Left lung (tissue), 10 donors: Measurements from ENCODE around the gene NOS1. TPM values are rescaled to one million over a fixed set of nuclear protein-coding genes. Genes with fewer than 3 reads are reported as not detected.
"Not testable (repeated sequence)": the region's sequence is repeated elsewhere in the genome, so short reads cannot be mapped to it uniquely, and the experiment has no call there.

Experiments used
- ATAC-seq: fragments of 200-7000 bp; cut with Tn5 transposase; one replicate; pipeline ENCODE4 v1.9.1; 2020; ENCODE audit warnings: moderate library complexity
- DNase-seq, 4 donors: peaks; one replicate each; pipeline ENCODE4 v3.0.0-alpha.2; 2013 to 2020
- H3K27ac ChIP-seq, 2 donors: fragments of 200-600 bp; sonication (generic) in 1 of 2; one replicate each; pipeline versions ENCODE4 v1.5.0 to v1.8.0; 2020 to 2021
- H3K27me3 ChIP-seq, 2 donors: fragments of 200-600 bp; sonication (generic) in 1 of 2; one replicate each; pipeline versions ENCODE4 v1.5.0 to v1.8.0; 2020 to 2021
- H3K36me3 ChIP-seq, 2 donors: fragments of 200-600 bp; sonication (generic) in 1 of 2; one replicate each; pipeline versions ENCODE4 v1.5.0 to v1.8.0; 2020 to 2021
- H3K4me1 ChIP-seq, 2 donors: fragments of 200-600 bp; one replicate each; pipeline ENCODE4 v1.8.0; 2021
- H3K4me3 ChIP-seq, 2 donors: fragments of 200-600 bp; sonication (generic) in 1 of 2; one replicate each; pipeline versions ENCODE4 v1.5.0 to v1.8.0; 2020 to 2021; ENCODE audit warnings: mild to moderate bottlenecking in 1 of 2
- H3K9me3 ChIP-seq, 2 donors: fragments of 200-600 bp; sonication (generic) in 1 of 2; one replicate each; pipeline versions ENCODE4 v1.5.0 to v1.8.0; 2020 to 2021
- intact Hi-C, 2 donors: fragments of 100-400 bp; cut with DNase I; formaldehyde crosslinking; loops; one replicate each; pipeline versions ENCODE4 v1.11.2 to v1.14.2; 2022
- polyA plus RNA-seq, 6 donors: library from polyadenylated mRNA; unstranded; fragments of 120-200 nt; gene quantifications; one replicate each; pipeline ENCODE4 v1.2.1, GENCODE V29; 2013; ENCODE audit not compliant: insufficient read length in 6 of 6
- total RNA-seq, 2 donors: library from RNA; stranded (reverse); fragmentation: NEBNext Ultra II Directional; extraction: Animal tissue kit (Norgen Biotek cat#: 25700); gene quantifications; one replicate each; pipeline ENCODE4 v1.2.1, GENCODE V29; 2021
- TF ChIP-seq, protein P1 (sequence below), 2 donors: fragments of 200-600 bp; sonication (generic) in 1 of 2; IDR thresholded peaks; one replicate each; pipeline versions ENCODE4 v1.5.0 to v1.8.0; 2021; ENCODE audit warnings: antibody characterized with exemption in 2 of 2
- donor health status: DM: no; HTN: yes; CAD: no.
- donor health status: DM: no; HTN: no; CAD: no.

NOS1 gene
- total and polyA plus RNA-seq, 8 donors = 0.11 to 2.4 (median 0.35) TPM

GRCh38 chr12:117231750-117232149, 129.7 kb downstream of the NOS1 start:
- Histone ChIP-seq H3K36me3 (no peaks in the 10 kb centered on the region), H3K27ac (no peak overlapping the region), H3K4me1 (no peaks in the 10 kb centered on the region), H3K27me3 (peaks cover 0 to 41% of the 10 kb centered on the region in 2 donors), H3K4me3 (no peak overlapping the region), H3K9me3 (no peaks in the 10 kb centered on the region)
- TF ChIP-seq, protein P1, sequence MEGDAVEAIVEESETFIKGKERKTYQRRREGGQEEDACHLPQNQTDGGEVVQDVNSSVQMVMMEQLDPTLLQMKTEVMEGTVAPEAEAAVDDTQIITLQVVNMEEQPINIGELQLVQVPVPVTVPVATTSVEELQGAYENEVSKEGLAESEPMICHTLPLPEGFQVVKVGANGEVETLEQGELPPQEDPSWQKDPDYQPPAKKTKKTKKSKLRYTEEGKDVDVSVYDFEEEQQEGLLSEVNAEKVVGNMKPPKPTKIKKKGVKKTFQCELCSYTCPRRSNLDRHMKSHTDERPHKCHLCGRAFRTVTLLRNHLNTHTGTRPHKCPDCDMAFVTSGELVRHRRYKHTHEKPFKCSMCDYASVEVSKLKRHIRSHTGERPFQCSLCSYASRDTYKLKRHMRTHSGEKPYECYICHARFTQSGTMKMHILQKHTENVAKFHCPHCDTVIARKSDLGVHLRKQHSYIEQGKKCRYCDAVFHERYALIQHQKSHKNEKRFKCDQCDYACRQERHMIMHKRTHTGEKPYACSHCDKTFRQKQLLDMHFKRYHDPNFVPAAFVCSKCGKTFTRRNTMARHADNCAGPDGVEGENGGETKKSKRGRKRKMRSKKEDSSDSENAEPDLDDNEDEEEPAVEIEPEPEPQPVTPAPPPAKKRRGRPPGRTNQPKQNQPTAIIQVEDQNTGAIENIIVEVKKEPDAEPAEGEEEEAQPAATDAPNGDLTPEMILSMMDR (IDR thresholded peaks at IDR 0.05) = no peak
- no peak for DNase-seq
- no peak for ATAC-seq
- intact Hi-C loops = no loop called here

- no peaks in the 10 kb centered on the region for H3K9me3 ChIP-seq
- intact Hi-C loops = no loop called here
- no peak overlapping the region for H3K4me3 ChIP-seq
- no peak for DNase-seq
- peak; percentile 31 for ATAC-seq
- TF ChIP-seq, protein P1 (IDR thresholded peaks at IDR 0.05) = no peak
- peaks cover 0 to 25% of the 10 kb centered on the region in 2 donors for H3K27me3 ChIP-seq
- H3K36me3 ChIP-seq = no peaks in the 10 kb centered on the region
- H3K4me1 ChIP-seq = no peaks in the 10 kb centered on the region
- H3K27ac ChIP-seq = no peak overlapping the region
Observed at GRCh38 chr12:117228239-117228638, 133.2 kb downstream of the NOS1 start.

DNA sequence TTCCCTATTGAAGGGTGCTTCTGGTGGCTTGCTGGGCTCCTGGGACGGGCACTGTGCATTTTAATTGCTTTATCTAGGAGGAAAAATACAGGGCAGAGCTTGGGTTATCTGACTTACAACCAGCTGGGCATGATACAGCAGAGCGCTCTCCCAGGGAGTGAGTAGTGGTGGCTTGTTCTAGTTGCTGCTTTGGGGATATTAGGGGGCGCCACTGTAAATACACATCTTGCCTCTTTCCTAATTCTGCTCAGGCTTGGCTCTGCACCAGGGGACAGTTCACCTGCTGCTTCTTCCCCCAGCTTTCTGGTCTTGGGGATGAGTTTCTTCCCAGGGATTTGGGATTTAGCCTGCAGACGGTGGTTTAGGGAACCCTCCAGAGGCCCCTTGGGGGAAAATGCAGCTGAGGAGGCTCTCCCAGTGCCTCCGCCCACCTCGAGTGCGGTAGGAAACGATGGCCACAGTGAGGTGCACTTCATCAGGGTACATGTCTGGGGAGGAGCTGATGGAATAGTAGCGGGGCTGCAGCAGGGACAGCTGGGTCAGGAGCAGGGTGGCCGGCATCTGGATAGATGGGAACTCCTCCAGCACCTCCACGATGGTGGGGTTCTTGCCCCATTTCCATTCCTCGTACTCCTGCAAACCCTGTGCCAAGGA, 134.3 kb downstream of the NOS1 start:
- no peak for ATAC-seq
- TF ChIP-seq, protein P1 (IDR thresholded peaks at IDR 0.05) = no peak
- intact Hi-C loops = no loop called here
- no peak for DNase-seq
- Histone ChIP-seq H3K27me3 (peaks cover 0 to 19% of the 10 kb centered on the region in 2 donors), H3K27ac (no peak overlapping the region), H3K36me3 (no peaks in the 10 kb centered on the region), H3K9me3 (no peaks in the 10 kb centered on the region), H3K4me1 (no peaks in the 10 kb centered on the region), H3K4me3 (no peak overlapping the region)

DNA sequence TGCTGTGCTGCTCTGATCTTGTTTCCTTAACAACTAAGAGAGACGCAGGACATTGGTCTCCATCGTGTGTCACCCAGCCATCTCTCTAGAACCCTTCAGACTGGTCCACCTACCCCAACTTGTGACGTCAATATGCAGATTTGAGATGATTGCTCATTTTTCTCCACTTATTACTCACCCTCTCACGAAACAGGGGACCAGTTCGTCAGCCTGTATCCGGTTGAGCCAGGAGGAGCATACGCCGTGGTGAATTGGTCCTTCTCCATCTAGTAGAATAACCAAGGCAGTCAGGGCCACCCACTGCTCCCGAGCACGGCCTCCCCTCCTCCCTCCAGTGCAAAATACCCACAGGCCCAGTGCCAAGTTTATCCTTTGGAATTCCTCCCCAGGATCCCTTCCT, 134.9 kb downstream of the NOS1 start:
- no peak overlapping the region for H3K27ac ChIP-seq
- DNase-seq (no peak), ATAC-seq (no peak)
- H3K27me3 ChIP-seq = peaks cover 0 to 13% of the 10 kb centered on the region in 2 donors
- H3K9me3 ChIP-seq = no peaks in the 10 kb centered on the region
- H3K4me1 ChIP-seq = no peaks in the 10 kb centered on the region
- TF ChIP-seq, protein P1 (IDR thresholded peaks at IDR 0.05) = no peak
- H3K4me3 ChIP-seq = no peak overlapping the region
- no peaks in the 10 kb centered on the region for H3K36me3 ChIP-seq
- intact Hi-C loops = no loop called here

DNA sequence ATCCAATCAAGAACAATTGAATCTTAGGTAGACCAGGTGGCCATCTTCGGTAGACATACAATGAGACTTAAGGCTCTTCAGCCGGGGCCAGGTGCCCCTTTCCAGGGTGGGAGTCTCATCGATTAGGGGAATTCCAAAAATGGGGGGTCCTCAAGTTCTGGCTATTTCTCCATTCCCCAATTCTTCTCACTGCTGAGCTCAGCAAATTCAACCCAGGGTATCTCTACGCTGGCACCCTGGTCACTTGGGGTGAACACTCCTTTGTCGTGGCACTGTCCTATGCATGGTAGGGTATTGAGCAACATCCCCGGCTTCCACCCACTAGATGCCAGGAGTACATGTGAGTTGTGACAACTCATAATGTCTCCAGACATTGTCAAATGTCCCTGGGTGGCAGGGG, 136.2 kb downstream of the NOS1 start:
- H3K4me1 ChIP-seq = no peaks in the 10 kb centered on the region
- DNase-seq = no peak
- no peak for ATAC-seq
- intact Hi-C loops = no loop called here
- H3K36me3 ChIP-seq = no peaks in the 10 kb centered on the region
- H3K9me3 ChIP-seq = no peaks in the 10 kb centered on the region
- H3K27me3 ChIP-seq = peaks cover 0 to 23% of the 10 kb centered on the region in 2 donors
- TF ChIP-seq, protein P1 (IDR thresholded peaks at IDR 0.05) = no peak
- H3K27ac ChIP-seq = no peak overlapping the region
- H3K4me3 ChIP-seq = no peak overlapping the region

DNA sequence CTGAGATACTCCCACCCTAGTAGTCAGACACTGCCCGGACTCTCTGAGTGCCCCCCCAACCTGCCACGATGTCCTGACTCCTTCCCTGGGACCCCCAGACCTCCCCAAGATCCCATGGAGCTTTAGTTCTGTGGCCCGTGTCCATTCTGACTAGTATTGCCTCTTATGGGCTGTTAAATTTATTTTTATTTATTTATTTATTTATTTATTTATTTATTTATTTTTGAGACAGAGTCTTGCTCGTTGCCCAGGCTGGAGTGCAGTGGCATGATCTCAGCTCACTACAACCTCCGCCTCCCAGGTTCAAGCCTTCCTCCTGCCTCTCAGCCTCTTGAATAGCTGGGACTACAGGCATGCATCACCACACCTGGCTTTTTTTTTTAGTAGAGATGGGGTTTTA, 140.5 kb downstream of the NOS1 start:
- H3K9me3 ChIP-seq, ATAC-seq, H3K27ac ChIP-seq, H3K36me3 ChIP-seq, H3K4me1 ChIP-seq, DNase-seq, H3K4me3 ChIP-seq, intact Hi-C loops: not testable (repeated sequence)
- peaks cover 0 to 45% of the 10 kb centered on the region in 2 donors for H3K27me3 ChIP-seq
